ENCODE results near the gene RSBN1L.

GRCh38 chr7:77716804-77717203 lies 20.5 kb downstream of the RSBN1L start:
- no peak for TF ChIP-seq EZH2 (IDR thresholded peaks at IDR 0.05; ENCODE audit: borderline replicate concordance)
- TF ChIP-seq, protein P1, sequence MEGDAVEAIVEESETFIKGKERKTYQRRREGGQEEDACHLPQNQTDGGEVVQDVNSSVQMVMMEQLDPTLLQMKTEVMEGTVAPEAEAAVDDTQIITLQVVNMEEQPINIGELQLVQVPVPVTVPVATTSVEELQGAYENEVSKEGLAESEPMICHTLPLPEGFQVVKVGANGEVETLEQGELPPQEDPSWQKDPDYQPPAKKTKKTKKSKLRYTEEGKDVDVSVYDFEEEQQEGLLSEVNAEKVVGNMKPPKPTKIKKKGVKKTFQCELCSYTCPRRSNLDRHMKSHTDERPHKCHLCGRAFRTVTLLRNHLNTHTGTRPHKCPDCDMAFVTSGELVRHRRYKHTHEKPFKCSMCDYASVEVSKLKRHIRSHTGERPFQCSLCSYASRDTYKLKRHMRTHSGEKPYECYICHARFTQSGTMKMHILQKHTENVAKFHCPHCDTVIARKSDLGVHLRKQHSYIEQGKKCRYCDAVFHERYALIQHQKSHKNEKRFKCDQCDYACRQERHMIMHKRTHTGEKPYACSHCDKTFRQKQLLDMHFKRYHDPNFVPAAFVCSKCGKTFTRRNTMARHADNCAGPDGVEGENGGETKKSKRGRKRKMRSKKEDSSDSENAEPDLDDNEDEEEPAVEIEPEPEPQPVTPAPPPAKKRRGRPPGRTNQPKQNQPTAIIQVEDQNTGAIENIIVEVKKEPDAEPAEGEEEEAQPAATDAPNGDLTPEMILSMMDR (IDR thresholded peaks at IDR 0.05; ENCODE audit: poor library complexity), result no peak
- no peak for TF ChIP-seq EZH2phosphoT487 (IDR thresholded peaks at IDR 0.05; ENCODE audit: low read depth, severe bottlenecking, unreplicated experiment)
